GM12878 (cell line): ENCODE data around the gene PRSS8. TPM values are rescaled to one million over a fixed set of nuclear protein-coding genes. Genes with fewer than 3 reads are reported as not detected.

Source experiments
- ASH2L ChIP-seq: fragments of 300-600, 200-600 bp; sonication (generic); IDR thresholded peaks from 2 replicates; pipeline ENCODE4 v1.6.1; 2017; ENCODE audit warnings: low read depth, mild to moderate bottlenecking, borderline replicate concordance
- GATAD2B ChIP-seq: fragments of 450-650 bp; conservative IDR thresholded peaks from 2 replicates; pipeline ENCODE4 v1.6.1; 2017; ENCODE audit warnings: low read depth, mild to moderate bottlenecking, moderate library complexity
- IKZF1 ChIP-seq: fragments of 450-650 bp; conservative IDR thresholded peaks from 2 replicates; pipeline ENCODE4 v1.6.1; 2017; ENCODE audit warnings: antibody characterized with exemption, mild to moderate bottlenecking
- JUND ChIP-seq: IDR thresholded peaks from 2 replicates; pipeline ENCODE4 v1.6.1; 2012; ENCODE audit warnings: low read depth, mild to moderate bottlenecking, low read length, improper control_type of control experiment, moderate library complexity
- KDM1A ChIP-seq: fragments of 200-600 bp; sonication (generic); IDR thresholded peaks from 2 replicates; pipeline ENCODE4 v1.6.1; 2016; ENCODE audit warnings: borderline replicate concordance
- MEF2A ChIP-seq: IDR thresholded peaks from 2 replicates; pipeline ENCODE4 v1.6.1; 2011; ENCODE audit warnings: low read depth, mild to moderate bottlenecking, low read length, moderate library complexity; ENCODE audit not compliant: insufficient read depth
- MYC ChIP-seq: IDR thresholded peaks from 2 replicates; pipeline ENCODE4 v1.6.1; 2011; ENCODE audit warnings: mild to moderate bottlenecking, low read length, moderate library complexity, inconsistent platforms; ENCODE audit not compliant: insufficient read depth, insufficient replicate concordance, insufficient read length, severe bottlenecking
- NBN ChIP-seq: fragments of 450-650 bp; IDR thresholded peaks from 2 replicates; pipeline ENCODE4 v1.6.1; 2016
- NFIC ChIP-seq: IDR thresholded peaks from 2 replicates; pipeline ENCODE4 v1.6.1; 2012; ENCODE audit warnings: low read depth, mild to moderate bottlenecking, inconsistent platforms, low read length, moderate library complexity
- NR2F1 ChIP-seq: fragments of 450-650 bp; conservative IDR thresholded peaks from 2 replicates; pipeline ENCODE4 v1.6.1; 2017; ENCODE audit warnings: mild to moderate bottlenecking
- PAX5 ChIP-seq: IDR thresholded peaks from 2 replicates; pipeline ENCODE4 v1.6.1; 2011; ENCODE audit warnings: low read depth, low read length, borderline replicate concordance
- POLR2A ChIP-seq: IDR thresholded peaks from 2 replicates; pipeline ENCODE4 v1.6.1; 2011; ENCODE audit warnings: low read depth, mild to moderate bottlenecking, low read length
- RUNX3 ChIP-seq: IDR thresholded peaks from 2 replicates; pipeline ENCODE4 v1.6.1; 2012; ENCODE audit warnings: low read length, inconsistent platforms
- SIN3A ChIP-seq: IDR thresholded peaks from 2 replicates; pipeline ENCODE4 v1.6.1; 2012; ENCODE audit warnings: low read depth, low read length, improper control_type of control experiment
- SMAD5 ChIP-seq: IDR thresholded peaks from 2 replicates; pipeline ENCODE4 v1.6.1; 2016; ENCODE audit warnings: antibody characterized with exemption, low read depth
- SMC3 ChIP-seq: IDR thresholded peaks from 2 replicates; pipeline ENCODE4 v1.6.1; 2011; ENCODE audit warnings: low read length, improper control_type of control experiment, borderline replicate concordance
- SP1 ChIP-seq: IDR thresholded peaks from one replicate; pipeline ENCODE4 v1.6.1; 2011; ENCODE audit warnings: low read depth, low read length
- SPI1 ChIP-seq: IDR thresholded peaks from 2 replicates; pipeline ENCODE4 v1.6.1; 2011; ENCODE audit warnings: low read depth, mild to moderate bottlenecking, low read length, moderate library complexity, borderline replicate concordance; ENCODE audit not compliant: insufficient read depth
- STAT3 ChIP-seq: IDR thresholded peaks from 2 replicates; pipeline ENCODE4 v1.6.1; 2011; ENCODE audit warnings: low read depth, low read length, improper control_type of control experiment
- TARDBP ChIP-seq: IDR thresholded peaks from 2 replicates; pipeline ENCODE4 v1.6.1; 2016; ENCODE audit warnings: borderline replicate concordance
- TCF3 ChIP-seq: IDR thresholded peaks from 2 replicates; pipeline ENCODE4 v1.6.1; 2012; ENCODE audit warnings: low read depth, mild to moderate bottlenecking, low read length, borderline replicate concordance; ENCODE audit not compliant: insufficient read depth
- ZNF217 ChIP-seq: fragments of 450-650 bp; IDR thresholded peaks from 2 replicates; pipeline ENCODE4 v1.6.1; 2017; ENCODE audit warnings: antibody characterized with exemption, mild to moderate bottlenecking
- polyA plus RNA-seq, 11 experiments: library from polyadenylated mRNA; depleted of rRNA in 4 of 11; unstranded in 6 of 11; stranded (reverse) in 5 of 11; fragments of >200 nt; fragmentation: Nextera tagmentation in 4 of 11; fragmentation: Illumina TruSeq in 1 of 11; extraction: Ambion mirVana in 4 of 11; extraction: Trizol in 1 of 11; gene quantifications; 1 replicate in 1 of 11; 2 replicates in 10 of 11; pipeline versions ENCODE4 v1.2.1 to v1.2.3, GENCODE V29; 2011 to 2016; ENCODE audit warnings: inconsistent platforms in 2 of 11, missing spikeins in 2 of 11, low read depth in 1 of 11
- total RNA-seq, 4 experiments: library from RNA; depleted of rRNA in 3 of 4; stranded (reverse); fragments of >200 nt in 3 of 4; fragmentation: Illumina TruSeq in 1 of 4; extraction: Trizol in 1 of 4; gene quantifications; 2 replicates each; pipeline versions ENCODE4 v1.2.1 to v1.2.3, GENCODE V29; 2013 to 2021
- TF ChIP-seq, protein P1 (sequence below), 3 experiments: IDR thresholded peaks in 2 of 3; conservative IDR thresholded peaks in 1 of 3; 2 replicates each; pipeline ENCODE4 v1.5.1; 2011; ENCODE audit warnings: low read depth in 3 of 3, low read length in 3 of 3, mild to moderate bottlenecking in 3 of 3, control low read depth in 2 of 3, moderate library complexity in 2 of 3, inconsistent platforms in 1 of 3, mixed read lengths in 1 of 3; ENCODE audit not compliant: control insufficient read depth in 2 of 3, insufficient read depth in 1 of 3; ENCODE audit errors: extremely low read depth in 1 of 3
- TF ChIP-seq, protein P2 (sequence below): fragments of 450-650 bp; IDR thresholded peaks from 2 replicates; pipeline ENCODE4 v1.6.1; 2018; ENCODE audit warnings: borderline replicate concordance, mild to moderate bottlenecking; ENCODE audit not compliant: partially characterized antibody
- TF ChIP-seq, protein P3 (sequence below): IDR thresholded peaks from 2 replicates; pipeline ENCODE4 v1.6.1; 2011; ENCODE audit warnings: low read depth, mild to moderate bottlenecking, low read length, moderate library complexity, borderline replicate concordance; ENCODE audit errors: extremely low read depth

PRSS8 gene
- total and polyA plus RNA-seq, 10 of the 15 experiments (the other 5 are each of a cell fraction or from before 2014, with no cell fraction given), result 0.33 to 0.58 TPM; not detected in 8

DNA sequence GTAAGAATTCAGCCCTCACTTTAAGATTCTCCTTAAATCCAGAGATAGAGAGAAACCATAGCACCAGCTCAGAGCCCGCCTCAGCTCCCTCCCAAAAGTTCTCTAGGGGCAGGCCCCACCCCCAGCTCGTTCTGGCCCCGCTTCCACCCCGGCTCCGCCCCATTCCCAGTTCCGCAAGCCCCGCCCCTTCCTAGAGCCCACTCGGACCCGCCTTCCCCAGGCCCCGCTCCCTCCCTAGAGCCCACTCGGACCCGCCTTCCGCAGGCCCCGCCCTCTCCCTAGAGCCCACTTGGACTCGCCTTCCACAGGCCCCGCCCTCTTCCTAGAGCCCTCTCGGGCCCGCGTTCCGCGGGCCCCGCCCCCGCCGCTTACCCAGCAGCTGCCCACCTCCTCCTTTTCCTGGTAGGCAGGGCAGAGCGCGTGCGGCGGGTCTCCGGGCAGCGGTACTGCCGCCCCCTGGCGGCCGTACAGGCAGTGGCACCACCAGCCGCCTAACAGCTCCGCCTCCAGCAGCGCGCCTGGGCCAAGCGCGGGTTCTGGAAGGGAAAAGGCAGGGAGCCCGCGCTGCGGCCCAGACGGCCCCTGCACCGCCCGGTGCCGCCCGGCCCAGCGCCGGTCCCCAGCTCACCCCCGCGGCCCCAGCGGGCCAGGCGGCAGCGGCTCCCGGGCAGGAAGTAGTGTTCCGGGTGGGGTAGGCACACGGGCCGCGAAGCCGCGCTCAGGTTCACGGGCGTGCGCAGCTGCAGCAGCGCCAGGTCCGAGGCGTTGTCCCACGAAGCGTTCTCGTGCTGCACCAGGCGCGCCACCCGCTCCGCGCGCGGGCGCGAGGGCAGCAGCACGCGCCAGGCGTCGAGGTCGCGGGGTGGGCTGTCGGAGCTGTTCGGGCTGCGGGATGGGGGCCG is 6.8 kb upstream of the PRSS8 start (continued):
- TF ChIP-seq RUNX3, result 0 out of 2 replicates have a peak, but pooled peaks have one; percentile 21
- TF ChIP-seq MEF2A, result 0 out of 2 replicates have a peak, but pooled peaks have one; percentile 48
- TF ChIP-seq ASH2L, result no peak
- TF ChIP-seq PAX5, result no peak
- TF ChIP-seq IKZF1, result peak; percentile 87
- no peak for TF ChIP-seq TARDBP
- TF ChIP-seq SPI1, result peak; percentile 56; the same call in 1 of the 2 replicates
- 0 out of 2 replicates have a peak, but pooled peaks have one; percentile 52 for TF ChIP-seq TCF3
- peak; percentile 36; the same call in 1 of the 2 replicates for TF ChIP-seq POLR2A
- TF ChIP-seq JUND, result peak; percentile 14; the same call in 1 of the 2 replicates
- TF ChIP-seq SMC3, result peak; percentile 74
- TF ChIP-seq, protein P1, sequence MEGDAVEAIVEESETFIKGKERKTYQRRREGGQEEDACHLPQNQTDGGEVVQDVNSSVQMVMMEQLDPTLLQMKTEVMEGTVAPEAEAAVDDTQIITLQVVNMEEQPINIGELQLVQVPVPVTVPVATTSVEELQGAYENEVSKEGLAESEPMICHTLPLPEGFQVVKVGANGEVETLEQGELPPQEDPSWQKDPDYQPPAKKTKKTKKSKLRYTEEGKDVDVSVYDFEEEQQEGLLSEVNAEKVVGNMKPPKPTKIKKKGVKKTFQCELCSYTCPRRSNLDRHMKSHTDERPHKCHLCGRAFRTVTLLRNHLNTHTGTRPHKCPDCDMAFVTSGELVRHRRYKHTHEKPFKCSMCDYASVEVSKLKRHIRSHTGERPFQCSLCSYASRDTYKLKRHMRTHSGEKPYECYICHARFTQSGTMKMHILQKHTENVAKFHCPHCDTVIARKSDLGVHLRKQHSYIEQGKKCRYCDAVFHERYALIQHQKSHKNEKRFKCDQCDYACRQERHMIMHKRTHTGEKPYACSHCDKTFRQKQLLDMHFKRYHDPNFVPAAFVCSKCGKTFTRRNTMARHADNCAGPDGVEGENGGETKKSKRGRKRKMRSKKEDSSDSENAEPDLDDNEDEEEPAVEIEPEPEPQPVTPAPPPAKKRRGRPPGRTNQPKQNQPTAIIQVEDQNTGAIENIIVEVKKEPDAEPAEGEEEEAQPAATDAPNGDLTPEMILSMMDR (IDR thresholded peaks at IDR 0.05 in 2 of 3, conservative IDR thresholded peaks at IDR 0.05 in 1 of 3; ENCODE audit: control insufficient read depth in 2 of 3, extremely low read depth in 1 of 3, insufficient read depth in 1 of 3, low read depth in 3 of 3, low read length in 3 of 3), result peak; percentile 87 to 97 (median 95)
- TF ChIP-seq GATAD2B, result peak; percentile 96
- no peak for TF ChIP-seq MYC
- TF ChIP-seq NFIC, result no peak
- no peak for TF ChIP-seq SIN3A
- TF ChIP-seq SMAD5, result no peak
- peak; percentile 68 for TF ChIP-seq NR2F1
- peak; percentile 84 for TF ChIP-seq ZNF217
- TF ChIP-seq SP1, result no peak
- TF ChIP-seq, protein P2, sequence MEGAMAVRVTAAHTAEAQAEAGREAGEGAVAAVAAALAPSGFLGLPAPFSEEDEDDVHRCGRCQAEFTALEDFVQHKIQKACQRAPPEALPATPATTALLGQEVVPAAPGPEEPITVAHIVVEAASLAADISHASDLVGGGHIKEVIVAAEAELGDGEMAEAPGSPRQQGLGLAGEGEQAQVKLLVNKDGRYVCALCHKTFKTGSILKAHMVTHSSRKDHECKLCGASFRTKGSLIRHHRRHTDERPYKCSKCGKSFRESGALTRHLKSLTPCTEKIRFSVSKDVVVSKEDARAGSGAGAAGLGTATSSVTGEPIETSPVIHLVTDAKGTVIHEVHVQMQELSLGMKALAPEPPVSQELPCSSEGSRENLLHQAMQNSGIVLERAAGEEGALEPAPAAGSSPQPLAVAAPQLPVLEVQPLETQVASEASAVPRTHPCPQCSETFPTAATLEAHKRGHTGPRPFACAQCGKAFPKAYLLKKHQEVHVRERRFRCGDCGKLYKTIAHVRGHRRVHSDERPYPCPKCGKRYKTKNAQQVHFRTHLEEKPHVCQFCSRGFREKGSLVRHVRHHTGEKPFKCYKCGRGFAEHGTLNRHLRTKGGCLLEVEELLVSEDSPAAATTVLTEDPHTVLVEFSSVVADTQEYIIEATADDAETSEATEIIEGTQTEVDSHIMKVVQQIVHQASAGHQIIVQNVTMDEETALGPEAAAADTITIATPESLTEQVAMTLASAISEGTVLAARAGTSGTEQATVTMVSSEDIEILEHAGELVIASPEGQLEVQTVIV, result no peak
- TF ChIP-seq, protein P3, sequence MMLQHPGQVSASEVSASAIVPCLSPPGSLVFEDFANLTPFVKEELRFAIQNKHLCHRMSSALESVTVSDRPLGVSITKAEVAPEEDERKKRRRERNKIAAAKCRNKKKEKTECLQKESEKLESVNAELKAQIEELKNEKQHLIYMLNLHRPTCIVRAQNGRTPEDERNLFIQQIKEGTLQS, result no peak
- 0 out of 2 replicates have a peak, but pooled peaks have one; percentile 55 for TF ChIP-seq NBN
- TF ChIP-seq STAT3, result no peak
- no peak for TF ChIP-seq KDM1A
